Measurements from ENCODE around the gene ADIRF.

DNA sequence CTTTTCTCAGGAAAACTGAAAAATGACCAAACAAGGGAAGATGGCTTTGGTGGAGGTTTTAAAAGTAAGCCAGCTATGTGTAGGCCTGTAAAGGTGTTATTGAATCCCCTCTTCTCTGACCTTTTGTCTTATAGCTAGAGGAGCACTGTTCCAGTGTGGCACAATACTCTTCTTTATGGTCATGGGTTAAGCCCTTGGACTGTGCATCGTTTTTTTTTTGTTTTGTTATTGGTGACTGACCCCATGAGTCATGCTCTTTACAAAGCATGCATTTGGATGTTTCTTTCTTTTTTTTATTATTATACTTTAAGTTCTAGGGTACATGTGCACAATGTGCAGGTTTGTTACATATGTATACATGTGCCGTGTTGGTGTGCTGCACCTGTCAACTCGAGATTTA, 32.2 kb downstream of the ADIRF start:
- TF ChIP-seq, protein P1, sequence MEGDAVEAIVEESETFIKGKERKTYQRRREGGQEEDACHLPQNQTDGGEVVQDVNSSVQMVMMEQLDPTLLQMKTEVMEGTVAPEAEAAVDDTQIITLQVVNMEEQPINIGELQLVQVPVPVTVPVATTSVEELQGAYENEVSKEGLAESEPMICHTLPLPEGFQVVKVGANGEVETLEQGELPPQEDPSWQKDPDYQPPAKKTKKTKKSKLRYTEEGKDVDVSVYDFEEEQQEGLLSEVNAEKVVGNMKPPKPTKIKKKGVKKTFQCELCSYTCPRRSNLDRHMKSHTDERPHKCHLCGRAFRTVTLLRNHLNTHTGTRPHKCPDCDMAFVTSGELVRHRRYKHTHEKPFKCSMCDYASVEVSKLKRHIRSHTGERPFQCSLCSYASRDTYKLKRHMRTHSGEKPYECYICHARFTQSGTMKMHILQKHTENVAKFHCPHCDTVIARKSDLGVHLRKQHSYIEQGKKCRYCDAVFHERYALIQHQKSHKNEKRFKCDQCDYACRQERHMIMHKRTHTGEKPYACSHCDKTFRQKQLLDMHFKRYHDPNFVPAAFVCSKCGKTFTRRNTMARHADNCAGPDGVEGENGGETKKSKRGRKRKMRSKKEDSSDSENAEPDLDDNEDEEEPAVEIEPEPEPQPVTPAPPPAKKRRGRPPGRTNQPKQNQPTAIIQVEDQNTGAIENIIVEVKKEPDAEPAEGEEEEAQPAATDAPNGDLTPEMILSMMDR (conservative IDR thresholded peaks at IDR 0.05): no peak
- TF ChIP-seq ZFX (IDR thresholded peaks at IDR 0.05): no peak
